ENCODE data around the gene RBMXL3. TPM values are rescaled to one million over a fixed set of nuclear protein-coding genes. Genes with fewer than 3 reads are reported as not detected.
"Not testable (repeated sequence)": the region's sequence is repeated elsewhere in the genome, so short reads cannot be mapped to it uniquely, and the experiment has no call there.

RBMXL3 gene
- total RNA-seq, 4 donors from 2014 or later: not detected

DNA sequence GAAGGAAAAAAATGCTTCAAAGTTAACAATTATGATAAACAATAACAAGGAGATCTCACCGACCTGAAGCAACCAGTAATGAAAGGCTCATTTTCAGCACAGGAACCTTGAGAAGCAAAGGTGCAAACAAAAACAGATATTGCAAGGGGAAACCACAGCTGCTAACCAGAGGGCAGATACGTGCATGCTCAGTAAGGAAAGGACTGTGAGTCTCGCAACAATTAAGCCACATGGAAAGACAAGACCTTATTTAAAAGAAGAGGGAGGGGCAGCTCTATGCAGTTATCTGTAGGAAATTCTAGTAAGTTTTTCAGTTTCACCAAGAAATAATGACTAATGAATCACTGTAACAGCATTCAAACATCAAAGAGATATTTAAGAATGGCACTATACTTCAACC, 25.4 kb downstream of the RBMXL3 start:
- Histone ChIP-seq H3K36me3 (no peaks in the 10 kb centered on the region), H3K4me1 (no peaks in the 10 kb centered on the region), H3K9me3 (no peaks in the 10 kb centered on the region), H3K27me3 (peaks cover 0 to 18% of the 10 kb centered on the region in 2 donors), H3K27ac (no peak overlapping the region), H3K4me3 (no peak overlapping the region)
- WGBS, 2 donors: 59 to 62% methylated on average over 3 of the region's 3 CpGs
- TF ChIP-seq, protein P1, sequence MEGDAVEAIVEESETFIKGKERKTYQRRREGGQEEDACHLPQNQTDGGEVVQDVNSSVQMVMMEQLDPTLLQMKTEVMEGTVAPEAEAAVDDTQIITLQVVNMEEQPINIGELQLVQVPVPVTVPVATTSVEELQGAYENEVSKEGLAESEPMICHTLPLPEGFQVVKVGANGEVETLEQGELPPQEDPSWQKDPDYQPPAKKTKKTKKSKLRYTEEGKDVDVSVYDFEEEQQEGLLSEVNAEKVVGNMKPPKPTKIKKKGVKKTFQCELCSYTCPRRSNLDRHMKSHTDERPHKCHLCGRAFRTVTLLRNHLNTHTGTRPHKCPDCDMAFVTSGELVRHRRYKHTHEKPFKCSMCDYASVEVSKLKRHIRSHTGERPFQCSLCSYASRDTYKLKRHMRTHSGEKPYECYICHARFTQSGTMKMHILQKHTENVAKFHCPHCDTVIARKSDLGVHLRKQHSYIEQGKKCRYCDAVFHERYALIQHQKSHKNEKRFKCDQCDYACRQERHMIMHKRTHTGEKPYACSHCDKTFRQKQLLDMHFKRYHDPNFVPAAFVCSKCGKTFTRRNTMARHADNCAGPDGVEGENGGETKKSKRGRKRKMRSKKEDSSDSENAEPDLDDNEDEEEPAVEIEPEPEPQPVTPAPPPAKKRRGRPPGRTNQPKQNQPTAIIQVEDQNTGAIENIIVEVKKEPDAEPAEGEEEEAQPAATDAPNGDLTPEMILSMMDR (IDR thresholded peaks at IDR 0.05): no peak
- no peak for TF ChIP-seq POLR2A (IDR thresholded peaks at IDR 0.05)
- TF ChIP-seq EP300 (IDR thresholded peaks at IDR 0.05): no peak
- DNase-seq (ENCODE audit: low spot score in 2 of 2): no peak

DNA sequence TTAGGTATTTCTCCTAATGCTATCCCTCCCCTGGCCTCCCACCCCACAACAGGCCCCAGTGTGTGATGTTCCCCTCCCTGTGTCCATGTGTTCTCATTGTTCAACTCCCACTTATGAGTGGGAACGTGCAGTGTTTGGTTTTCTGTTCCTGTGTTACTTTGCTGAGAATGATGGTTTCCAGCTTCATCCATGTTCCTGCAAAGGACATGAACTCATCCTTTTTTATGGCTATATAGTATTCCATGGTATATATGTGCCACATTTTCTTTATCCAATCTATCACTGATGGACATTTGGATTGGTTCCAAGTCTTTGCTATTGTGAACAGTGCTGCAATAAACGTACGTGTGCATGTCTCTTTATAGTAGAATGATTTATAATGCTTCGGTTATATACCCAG, 28.1 kb downstream of the RBMXL3 start:
- 87 to 88% methylated on average over 4 of the region's 4 CpGs for whole genome bisulfite sequencing, 2 donors
- H3K36me3 ChIP-seq; H3K4me1 ChIP-seq; H3K9me3 ChIP-seq; H3K4me3 ChIP-seq; H3K27ac ChIP-seq; DNase-seq (ENCODE audit: low spot score in 2 of 2): not testable (repeated sequence)
- peaks cover 0 to 26% of the 10 kb centered on the region in 2 donors for H3K27me3 ChIP-seq

DNA sequence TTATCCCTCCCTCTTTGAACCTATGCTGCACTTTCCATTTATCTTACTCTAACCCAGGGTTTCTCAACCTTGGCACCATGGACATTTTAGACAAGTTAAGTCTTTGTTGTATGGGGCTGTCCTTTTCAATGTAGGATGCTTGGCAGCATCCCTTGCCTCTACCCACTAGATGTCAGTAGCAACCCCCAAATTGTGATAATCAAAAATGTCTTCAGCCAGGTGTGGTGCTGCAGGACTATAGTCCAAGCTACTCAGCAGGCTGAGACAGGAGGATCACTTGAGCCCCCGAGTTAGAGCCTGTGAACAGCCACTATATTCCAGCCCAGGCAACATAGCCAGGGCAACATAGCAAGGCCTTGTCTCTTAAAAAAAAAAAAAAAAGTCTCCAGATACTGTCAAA, 37.7 kb downstream of the RBMXL3 start:
- 0% methylated on average over 1 of the region's 1 CpG for WGBS, 2 donors
- TF ChIP-seq POLR2A (IDR thresholded peaks at IDR 0.05) (no peak), EP300 (IDR thresholded peaks at IDR 0.05) (no peak)
- TF ChIP-seq, protein P1 (IDR thresholded peaks at IDR 0.05): peak in 2 of 5 experiments; percentile 7 to 17
- Histone ChIP-seq H3K9me3 (no peaks in the 10 kb centered on the region), H3K4me1 (no peaks in the 10 kb centered on the region), H3K36me3 (no peaks in the 10 kb centered on the region), H3K27ac (no peak overlapping the region), H3K4me3 (no peak overlapping the region), H3K27me3 (peaks cover 0 to 41% of the 10 kb centered on the region in 2 donors)
- DNase-seq (ENCODE audit: low spot score in 2 of 2): no peak

DNA sequence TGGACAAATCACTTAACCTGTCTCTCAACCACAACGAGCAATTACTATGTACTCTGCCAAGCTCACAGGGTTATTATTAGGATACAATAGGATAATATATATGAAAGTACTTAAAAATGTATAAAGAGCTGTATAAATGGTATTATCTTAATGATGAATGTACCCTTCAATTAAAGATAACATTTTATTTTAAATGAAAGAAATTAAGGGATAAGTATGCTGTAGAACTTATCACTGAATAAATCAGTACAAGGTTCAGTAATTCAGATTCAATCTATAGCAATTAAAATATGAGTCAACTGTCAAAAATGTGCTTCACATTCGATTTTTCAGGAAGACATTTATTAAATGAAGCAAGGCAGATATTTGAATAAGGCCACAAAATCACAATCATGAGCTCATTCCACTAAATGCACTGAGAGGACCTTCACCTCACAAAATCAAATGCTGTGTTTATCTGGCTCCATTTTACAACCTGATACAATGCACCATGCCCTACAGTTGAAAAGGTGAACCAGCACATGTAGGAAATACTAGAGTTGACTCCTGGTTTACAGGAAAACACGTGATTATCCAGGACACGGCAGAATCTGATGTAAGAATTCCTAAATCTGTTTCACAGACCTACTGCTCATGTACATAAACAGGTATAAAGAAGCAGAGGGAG, 40.3 kb downstream of the RBMXL3 start:
- no peak overlapping the region for H3K4me3 ChIP-seq
- TF ChIP-seq POLR2A (IDR thresholded peaks at IDR 0.05) (no peak), EP300 (IDR thresholded peaks at IDR 0.05) (peak in 1 of 2 donors; percentile 7)
- TF ChIP-seq, protein P1 (IDR thresholded peaks at IDR 0.05): no peak

DNA sequence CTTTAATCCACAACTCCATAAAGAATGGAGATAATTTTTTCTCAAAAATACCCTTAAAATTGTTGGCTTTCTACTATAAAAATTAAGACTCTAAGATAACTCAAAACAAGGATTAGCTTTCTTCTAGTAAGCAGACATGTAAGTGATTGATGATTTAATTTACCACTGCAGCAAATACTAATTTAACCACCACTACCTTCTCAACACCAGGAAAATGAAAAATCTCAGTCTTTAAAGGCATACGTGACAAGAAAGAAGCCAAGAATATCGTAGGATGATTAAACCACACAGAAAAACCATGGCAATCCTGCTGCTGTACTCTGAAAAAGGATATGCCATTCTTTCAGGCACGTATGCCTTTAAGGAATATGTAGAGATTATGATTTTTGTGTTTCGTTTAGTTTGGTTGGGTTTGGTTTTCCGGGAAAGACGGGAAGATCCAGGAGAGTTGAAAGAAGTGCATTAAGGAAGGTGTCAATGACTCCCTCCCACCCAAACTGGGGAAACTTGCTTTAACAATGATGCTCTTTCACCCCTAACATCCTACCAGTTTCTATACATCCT, 43.8 kb downstream of the RBMXL3 start:
- Histone ChIP-seq H3K27me3 (peaks cover 0 to 62% of the 10 kb centered on the region in 2 donors), H3K4me1 (no peaks in the 10 kb centered on the region), H3K36me3 (no peaks in the 10 kb centered on the region), H3K27ac (peak overlapping the region; percentile 55 to 87 (median 74)), H3K4me3 (peak overlapping the region; percentile 42 to 70 (median 54)), H3K9me3 (no peaks in the 10 kb centered on the region)
- 0 to 29% methylated on average over 6 of the region's 6 CpGs for WGBS, 2 donors
- TF ChIP-seq POLR2A (IDR thresholded peaks at IDR 0.05) (no peak), EP300 (IDR thresholded peaks at IDR 0.05) (no peak)
- TF ChIP-seq, protein P1 (IDR thresholded peaks at IDR 0.05): no peak
- no peak for DNase-seq (ENCODE audit: low spot score in 2 of 2)

More for the DNA sequence above, 40.3 kb downstream of the RBMXL3 start:
- Histone ChIP-seq H3K36me3 (no peaks in the 10 kb centered on the region), H3K9me3 (no peaks in the 10 kb centered on the region), H3K4me1 (no peaks in the 10 kb centered on the region), H3K27me3 (peaks cover 0 to 56% of the 10 kb centered on the region in 2 donors), H3K27ac (no peak overlapping the region)
- DNase-seq (ENCODE audit: low spot score in 2 of 2): no peak
- 26 to 38% methylated on average over 4 of the region's 4 CpGs for WGBS, 2 donors

Data from tibial nerve (tissue), 4 donors.